Ectodermal cell (in vitro differentiated cells): ENCODE results near the gene ROBO1.
"Not testable (repeated sequence)": the region's sequence is repeated elsewhere in the genome, so short reads cannot be mapped to it uniquely, and the experiment has no call there.

Experiments used
- H3K27ac ChIP-seq: 2 replicates; pipeline ENCODE4 v1.7.0; 2013; ENCODE audit warnings: mild to moderate bottlenecking, low read depth, low read length; ENCODE audit not compliant: insufficient read depth, poor library complexity, severe bottlenecking
- H3K27me3 ChIP-seq: 2 replicates; pipeline ENCODE4 v1.7.0; 2013; ENCODE audit warnings: mild to moderate bottlenecking, low read length; ENCODE audit not compliant: insufficient read depth, control insufficient read depth, poor library complexity, severe bottlenecking
- H3K36me3 ChIP-seq: one replicate; pipeline ENCODE4 v1.7.0; 2013; ENCODE audit warnings: low read length; ENCODE audit not compliant: control insufficient read depth, insufficient read depth
- H3K4me1 ChIP-seq: one replicate; pipeline ENCODE4 v1.7.0; 2013; ENCODE audit warnings: low read length; ENCODE audit not compliant: control insufficient read depth, insufficient read depth
- H3K4me3 ChIP-seq: 2 replicates; pipeline ENCODE4 v1.7.0; 2013; ENCODE audit warnings: low read depth, low read length, control low read depth; ENCODE audit not compliant: insufficient read depth
- H3K9me3 ChIP-seq: 2 replicates; pipeline ENCODE4 v1.7.0; 2013; ENCODE audit warnings: mild to moderate bottlenecking, low read length, moderate library complexity; ENCODE audit not compliant: control insufficient read depth
- WGBS, 2 experiments: methylation state at CpG; one replicate each; pipeline ENCODE4 v1.1.7; 2013; ENCODE audit warnings: missing lambda C conversion rate in 2 of 2; 5-methylcytosine and 5-hydroxymethylcytosine counted together

The ROBO1 gene

DNA sequence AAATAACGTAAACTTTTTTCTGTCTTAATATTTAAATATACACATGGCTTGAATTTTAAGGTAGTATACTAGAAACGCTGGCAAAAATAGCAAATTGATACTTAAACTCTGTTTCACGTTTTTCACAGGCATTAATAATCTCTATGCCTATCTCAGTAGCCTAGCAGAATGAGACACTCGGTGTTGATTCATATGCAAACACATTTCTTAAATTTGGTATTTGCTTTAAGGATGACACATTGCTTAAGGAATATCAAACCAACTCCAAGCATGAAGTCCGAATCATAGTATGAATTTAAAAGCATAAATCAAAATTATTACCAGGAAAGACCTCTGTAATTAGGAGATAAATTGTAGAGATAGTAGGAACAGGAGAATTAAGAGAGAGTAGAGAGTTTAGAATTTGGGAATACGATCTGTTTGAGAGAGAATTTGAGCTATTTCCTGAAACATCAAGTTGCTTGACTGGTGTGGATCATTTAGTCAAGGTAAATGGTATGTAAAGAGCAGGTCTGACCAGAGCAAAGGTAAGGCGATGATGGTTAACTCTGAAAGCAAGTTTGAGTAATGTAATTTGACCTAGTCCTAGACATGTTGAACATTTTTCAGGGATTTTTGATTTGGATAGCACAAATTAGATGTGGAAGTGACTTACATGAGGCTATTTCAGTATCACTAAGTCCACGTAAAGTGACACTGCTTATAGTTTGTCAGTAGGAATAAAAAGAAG is 236.1 kb downstream of the ROBO1 start:
- H3K27ac ChIP-seq, result no peak overlapping the region

DNA sequence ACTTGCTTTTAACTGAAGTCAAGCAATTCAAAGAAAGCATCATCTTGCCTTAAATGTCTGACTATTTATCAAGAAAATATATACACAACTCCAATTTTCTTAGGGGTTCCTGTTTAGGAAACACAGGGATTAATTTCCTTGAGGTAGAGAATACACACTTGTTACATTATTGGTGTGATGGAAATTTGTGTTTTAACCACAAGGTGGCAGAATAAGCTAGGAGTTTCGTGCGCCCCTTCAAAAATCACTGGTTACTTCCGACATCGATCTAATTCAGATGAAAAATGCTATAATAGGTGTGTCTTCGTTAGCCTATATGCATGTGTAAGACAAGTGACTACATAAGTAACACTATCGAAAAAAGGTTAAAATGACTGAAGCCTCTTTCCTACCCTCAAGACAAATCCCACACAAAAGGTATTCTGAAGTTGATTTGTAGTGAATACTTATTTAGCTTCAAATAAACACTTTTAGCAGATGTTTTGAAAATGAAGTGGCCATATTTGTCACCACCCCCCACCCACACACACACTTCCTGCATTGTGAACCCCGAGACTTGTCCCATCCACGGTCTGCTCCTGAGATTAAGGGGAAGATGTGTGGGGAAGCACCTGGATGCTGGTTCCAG is 246.5 kb downstream of the ROBO1 start:
- no peaks in the 10 kb centered on the region for H3K4me1 ChIP-seq
- no peaks in the 10 kb centered on the region for H3K36me3 ChIP-seq
- no peaks in the 10 kb centered on the region for H3K9me3 ChIP-seq
- no peak overlapping the region for H3K27ac ChIP-seq
- no peaks in the 10 kb centered on the region for H3K27me3 ChIP-seq
- H3K4me3 ChIP-seq, result no peak overlapping the region
- 18 to 22% methylated on average over 5 to 6 of the region's 8 CpGs for WGBS, 2 experiments

More for the DNA sequence above, 236.1 kb downstream of the ROBO1 start:
- H3K27me3 ChIP-seq, result no peaks in the 10 kb centered on the region
- H3K4me3 ChIP-seq, result no peak overlapping the region
- H3K36me3 ChIP-seq, result no peaks in the 10 kb centered on the region
- 59 to 65% methylated on average over 5 to 7 of the region's 8 CpGs for WGBS, 2 experiments
- H3K4me1 ChIP-seq, result no peaks in the 10 kb centered on the region
- no peaks in the 10 kb centered on the region for H3K9me3 ChIP-seq

DNA sequence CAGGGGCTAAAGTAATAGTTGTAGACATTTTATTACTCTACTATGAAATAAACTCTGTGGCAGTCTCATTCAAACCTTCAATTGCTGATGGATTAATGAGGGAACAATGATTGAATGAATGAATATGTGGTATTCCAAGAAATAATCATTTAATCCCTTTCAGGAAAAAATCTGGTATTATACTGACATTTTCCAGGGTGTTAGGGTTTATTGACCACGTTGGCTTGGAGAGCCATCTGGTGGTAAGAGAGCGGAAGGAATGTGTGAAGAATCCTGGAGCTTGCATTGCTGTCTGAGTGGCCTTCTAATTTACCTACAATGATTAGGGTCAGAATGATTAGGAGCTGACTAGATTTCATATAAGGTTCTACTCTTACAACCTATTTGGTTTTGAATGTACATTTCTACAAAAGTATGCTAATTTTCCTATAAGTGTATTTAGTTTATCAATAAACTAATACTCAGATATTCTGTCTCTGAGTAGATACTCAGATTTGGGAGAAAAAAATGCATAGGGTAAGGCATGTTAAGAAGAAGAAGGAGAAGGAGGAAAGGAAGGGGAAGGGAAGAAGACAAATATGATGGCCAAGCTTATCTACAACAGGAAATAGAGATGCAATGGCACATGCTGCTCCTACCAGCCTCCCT is 249.9 kb downstream of the ROBO1 start:
- Histone ChIP-seq H3K36me3 (no peaks in the 10 kb centered on the region), H3K27me3 (no peaks in the 10 kb centered on the region), H3K27ac (no peak overlapping the region), H3K9me3 (no peaks in the 10 kb centered on the region), H3K4me3 (no peak overlapping the region), H3K4me1 (no peaks in the 10 kb centered on the region)
- 8 to 10% methylated on average over 2 of the region's 2 CpGs for WGBS, 2 experiments

DNA sequence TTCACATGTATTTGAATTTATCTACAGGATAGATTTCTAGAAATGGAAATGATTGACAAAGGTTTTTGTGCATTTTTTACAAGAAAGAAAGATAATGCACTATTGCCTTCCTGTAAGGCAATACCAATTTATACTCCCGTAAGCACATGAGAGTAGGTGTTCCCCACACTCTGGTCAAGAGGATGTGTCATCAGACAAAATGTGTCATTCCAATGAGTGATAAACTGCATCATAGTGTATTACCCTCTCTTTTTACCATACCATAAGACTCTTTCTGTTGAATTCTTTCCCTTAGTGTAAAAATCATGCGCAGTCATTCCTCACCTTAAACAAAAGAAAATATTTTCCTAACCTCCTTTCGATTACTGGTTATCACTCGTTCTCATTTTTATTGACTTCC is 251.0 kb downstream of the ROBO1 start:
- Histone ChIP-seq H3K27me3 (no peaks in the 10 kb centered on the region), H3K36me3 (no peaks in the 10 kb centered on the region), H3K4me3 (no peak overlapping the region), H3K4me1 (no peaks in the 10 kb centered on the region), H3K27ac (no peak overlapping the region), H3K9me3 (no peaks in the 10 kb centered on the region)
- WGBS, 2 experiments, result 89 to 96% methylated on average over 4 of the region's 4 CpGs

DNA sequence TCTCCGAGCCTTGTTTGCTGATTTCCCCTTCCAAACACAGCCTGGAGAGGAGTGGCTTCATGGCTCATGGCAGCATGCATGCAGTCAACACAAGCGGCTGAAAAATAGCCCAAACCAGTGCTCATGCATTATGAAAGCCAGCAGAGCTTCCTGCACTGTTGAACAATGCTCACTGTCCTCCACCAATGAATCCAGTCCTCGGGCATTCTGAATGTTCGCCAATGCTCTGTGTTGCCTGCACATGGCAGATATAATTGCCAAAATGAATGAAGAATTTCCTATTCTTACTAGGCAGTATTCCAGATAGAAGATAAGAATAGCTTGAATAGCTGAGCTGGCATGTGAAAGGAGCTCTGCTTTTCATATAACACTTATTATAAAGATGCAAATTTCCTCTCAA is 252.7 kb downstream of the ROBO1 start:
- no peaks in the 10 kb centered on the region for H3K9me3 ChIP-seq
- WGBS, 2 experiments, result 88 to 92% methylated on average over 4 of the region's 4 CpGs
- no peaks in the 10 kb centered on the region for H3K4me1 ChIP-seq
- no peaks in the 10 kb centered on the region for H3K36me3 ChIP-seq
- no peaks in the 10 kb centered on the region for H3K27me3 ChIP-seq
- H3K27ac ChIP-seq, result no peak overlapping the region
- no peak overlapping the region for H3K4me3 ChIP-seq

DNA sequence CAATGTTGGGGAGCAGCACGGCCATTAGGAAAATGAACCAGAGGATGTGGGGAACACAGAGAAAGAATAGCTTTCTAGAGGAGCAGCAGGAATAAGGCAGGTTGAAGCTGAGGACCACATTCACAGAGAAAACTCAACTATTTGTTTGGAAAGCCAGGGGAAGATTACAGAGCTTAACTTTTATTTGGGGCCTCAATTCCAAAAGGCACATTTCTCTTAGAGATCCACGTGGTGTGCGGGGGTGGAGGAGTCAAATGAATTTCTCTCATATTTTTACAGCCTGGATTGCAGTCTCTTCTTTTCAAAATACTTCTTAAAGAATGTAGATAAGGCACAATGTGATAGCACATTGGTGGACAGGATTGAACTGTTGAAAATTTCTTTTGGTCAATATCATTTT is 253.7 kb downstream of the ROBO1 start:
- Histone ChIP-seq H3K4me3 (no peak overlapping the region), H3K36me3 (no peaks in the 10 kb centered on the region), H3K27me3 (no peaks in the 10 kb centered on the region), H3K4me1 (no peaks in the 10 kb centered on the region), H3K27ac (no peak overlapping the region), H3K9me3 (no peaks in the 10 kb centered on the region)
- 89 to 94% methylated on average over 3 of the region's 3 CpGs for whole genome bisulfite sequencing, 2 experiments

DNA sequence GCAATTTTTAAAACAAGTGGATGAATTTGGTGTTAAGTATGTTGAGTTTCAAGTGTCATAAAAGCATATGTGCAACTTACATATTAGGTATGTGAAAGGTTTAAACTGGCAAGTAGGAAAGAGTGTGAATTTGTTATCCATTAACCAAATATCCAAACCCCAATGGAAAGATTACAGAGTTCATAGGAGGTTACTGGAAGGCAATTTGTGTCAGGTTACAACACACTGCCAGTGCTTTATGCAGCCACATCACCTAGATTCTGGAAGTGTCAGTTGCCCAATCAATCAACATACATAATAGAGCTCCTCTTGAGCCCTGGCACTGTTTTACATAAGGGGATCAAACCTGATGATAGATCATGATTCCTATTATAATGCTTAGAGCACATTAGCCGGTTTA is 261.0 kb downstream of the ROBO1 start:
- 81% methylated on average over 1 of the region's 1 CpG; no CpG with 5 or more reads in 1 of the 2 experiments for WGBS, 2 experiments
- no peak overlapping the region for H3K4me3 ChIP-seq
- no peaks in the 10 kb centered on the region for H3K36me3 ChIP-seq

DNA sequence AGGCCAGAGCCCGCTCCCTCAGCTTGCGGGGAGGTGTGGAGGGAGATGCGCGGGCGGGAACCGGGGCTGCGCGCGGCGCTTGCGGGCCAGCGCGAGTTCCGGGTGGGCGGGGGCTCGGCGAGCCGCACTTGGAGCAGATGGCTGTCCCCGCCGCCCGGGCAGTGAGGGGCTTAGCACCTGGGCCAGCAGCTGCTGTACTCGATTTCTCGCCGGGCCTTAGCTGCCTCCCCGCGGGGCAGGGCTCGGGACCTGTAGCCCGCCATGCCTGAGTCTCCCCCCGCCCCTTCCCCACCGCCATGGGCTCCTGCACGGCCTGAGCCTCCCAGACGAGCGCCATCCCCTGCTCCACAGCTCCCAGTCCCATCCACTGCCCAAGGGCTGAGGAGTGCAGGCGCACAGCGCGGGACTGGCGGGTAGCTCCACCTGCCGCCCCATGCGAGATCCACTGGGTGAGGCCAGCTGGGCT is 265.5 kb downstream of the ROBO1 start:
- H3K4me1 ChIP-seq, H3K4me3 ChIP-seq, H3K9me3 ChIP-seq, H3K36me3 ChIP-seq, H3K27me3 ChIP-seq, H3K27ac ChIP-seq: not testable (repeated sequence)
- WGBS, 2 experiments, result 96% methylated on average over 38 to 39 of the region's 39 CpGs

More for the DNA sequence above, 261.0 kb downstream of the ROBO1 start:
- Histone ChIP-seq H3K9me3 (no peaks in the 10 kb centered on the region), H3K4me1 (no peaks in the 10 kb centered on the region), H3K27ac (no peak overlapping the region), H3K27me3 (no peaks in the 10 kb centered on the region)

DNA sequence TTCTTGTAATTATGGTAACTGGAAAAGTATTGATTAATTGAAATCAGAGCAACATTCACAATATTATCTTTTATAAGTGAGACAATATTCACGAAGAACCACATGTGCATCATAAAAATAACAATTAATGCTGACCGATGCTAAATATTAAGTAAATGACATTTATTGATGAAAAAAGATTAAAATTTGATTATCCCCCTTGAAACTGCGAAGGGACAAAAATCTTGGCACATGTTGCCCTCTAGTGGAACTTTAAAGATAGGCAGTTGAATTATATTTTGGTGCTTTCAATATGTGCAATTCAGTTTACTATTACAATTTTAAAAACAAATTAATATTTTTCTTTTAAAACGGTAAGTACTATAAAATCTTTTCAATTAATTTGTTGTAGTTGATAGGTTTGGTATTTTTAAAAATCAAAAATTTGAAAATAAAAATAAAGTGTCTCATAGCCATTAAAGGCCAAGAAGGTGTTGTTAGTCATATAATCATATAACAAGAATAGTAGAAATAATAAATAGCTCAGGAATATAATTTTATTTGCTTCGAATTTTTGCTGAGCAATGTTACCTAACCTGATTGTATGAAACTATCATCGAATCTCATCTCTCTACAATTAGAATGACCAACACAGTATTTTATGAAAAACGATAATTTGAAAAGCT is 270.2 kb downstream of the ROBO1 start:
- Histone ChIP-seq H3K27me3 (no peaks in the 10 kb centered on the region), H3K4me3 (no peak overlapping the region), H3K27ac (no peak overlapping the region), H3K9me3 (no peaks in the 10 kb centered on the region), H3K36me3 (no peaks in the 10 kb centered on the region), H3K4me1 (no peaks in the 10 kb centered on the region)
- 48 to 71% methylated on average over 3 to 5 of the region's 7 CpGs for WGBS, 2 experiments
